ENCODE data around the gene GPR17.
A peak's percentile ranks its signal among the peaks of the same experiment; 100 is the strongest.

Gene GPR17

GRCh38 chr2:127641846-127642507 is 4.0 kb upstream of the GPR17 start:
- DNase-seq (ENCODE audit: low spot score), result peak; percentile 47

DNA sequence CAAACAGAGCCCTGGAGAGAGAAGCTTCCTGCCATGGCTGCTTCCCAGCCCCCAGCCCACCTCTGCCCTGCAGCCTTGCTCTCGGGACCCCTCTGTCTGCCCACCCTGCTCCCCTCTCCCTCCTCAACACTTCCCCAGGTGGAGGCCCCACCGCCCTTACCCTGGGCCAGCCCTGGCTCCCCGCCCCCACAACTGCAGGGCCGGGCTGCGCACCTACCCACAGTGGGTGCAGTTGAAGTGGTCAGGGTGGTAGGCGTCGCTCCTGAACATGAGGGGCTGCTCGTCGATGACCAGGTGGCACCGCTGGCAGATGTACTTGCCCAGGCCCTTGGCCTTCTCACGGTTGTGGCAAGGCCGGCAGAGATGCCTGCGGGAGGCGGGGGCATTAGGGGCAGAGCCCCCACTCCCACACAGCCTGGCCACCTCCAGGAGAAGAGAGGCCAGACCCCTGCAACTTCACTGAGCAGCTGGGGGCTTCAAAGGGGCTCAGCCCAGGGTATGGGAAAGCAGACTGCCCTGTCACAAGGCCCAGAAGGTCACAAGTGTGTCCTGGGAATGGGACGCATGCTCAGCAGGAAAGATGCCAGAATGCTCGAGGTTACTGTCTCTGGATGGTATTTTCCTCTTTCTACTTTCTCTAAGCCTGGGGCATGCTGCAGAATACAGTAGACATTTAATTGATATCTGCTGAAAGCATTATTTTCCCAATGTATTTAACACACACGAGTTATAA is 3.1 kb upstream of the GPR17 start:
- no peak for DNase-seq (ENCODE audit: low spot score)

- DNase-seq (ENCODE audit: low spot score), result no peak
These were observed 2.4 kb upstream of the GPR17 start for GRCh38 chr2:127643439-127644065.

DNA sequence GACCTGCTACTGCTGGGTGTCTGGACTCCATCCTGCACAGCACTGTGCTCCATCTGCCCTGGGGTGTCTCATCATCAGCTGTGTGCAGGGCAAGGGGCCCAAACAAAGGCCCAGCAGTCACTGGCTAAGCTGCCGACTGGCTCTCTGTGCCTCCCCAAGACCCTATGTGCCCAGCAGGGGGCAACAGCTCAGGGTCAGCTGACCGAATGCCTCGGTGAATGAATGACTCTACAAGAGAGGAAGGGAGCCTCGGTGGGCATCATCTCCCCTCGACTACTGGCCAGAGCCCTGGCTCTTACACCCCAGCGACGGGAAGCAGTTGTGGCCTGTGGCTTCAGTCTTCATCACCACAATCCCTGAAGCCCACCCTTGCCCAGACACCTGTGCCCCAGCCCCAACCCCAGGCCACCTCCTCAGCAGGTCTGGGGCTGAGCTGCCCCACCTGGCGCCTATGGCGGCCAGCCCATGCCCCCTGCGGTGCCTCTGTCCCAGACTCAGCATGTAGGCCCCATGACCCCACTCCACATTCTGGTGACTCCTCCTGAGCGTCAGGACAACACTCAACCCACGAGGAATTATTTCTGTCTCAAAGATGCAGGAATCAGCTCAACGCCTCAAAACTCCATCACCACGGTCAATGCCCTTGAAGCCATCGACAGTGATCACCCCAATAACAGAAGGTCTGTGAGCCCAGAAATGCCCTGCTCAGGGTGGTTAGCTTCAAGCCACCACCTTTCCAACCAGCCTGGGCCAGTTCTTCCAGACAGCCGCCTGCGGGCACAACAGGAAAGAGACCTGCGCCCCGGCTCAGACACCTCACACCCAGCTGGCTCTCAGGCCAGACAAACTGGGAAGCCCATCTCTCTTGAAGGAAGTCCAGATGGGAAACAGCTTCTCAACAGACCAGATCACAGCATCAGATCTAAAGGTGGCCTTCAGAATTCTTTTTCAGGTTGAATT is 1.6 kb upstream of the GPR17 start:
- DNase-seq (ENCODE audit: low spot score), result no peak

GRCh38 chr2:127645026-127645394 is 943 bp upstream of the GPR17 start:
- no peak for DNase-seq (ENCODE audit: low spot score)

GRCh38 chr2:127646487-127647241 is 711 bp downstream of the GPR17 start:
- no peak for DNase-seq (ENCODE audit: low spot score)

- no peak for DNase-seq (ENCODE audit: low spot score)
These were observed 1.6 kb downstream of the GPR17 start for GRCh38 chr2:127647242-127648190.

- no peak for DNase-seq (ENCODE audit: low spot score)
These were observed 2.4 kb downstream of the GPR17 start for GRCh38 chr2:127648321-127648720.

DNA sequence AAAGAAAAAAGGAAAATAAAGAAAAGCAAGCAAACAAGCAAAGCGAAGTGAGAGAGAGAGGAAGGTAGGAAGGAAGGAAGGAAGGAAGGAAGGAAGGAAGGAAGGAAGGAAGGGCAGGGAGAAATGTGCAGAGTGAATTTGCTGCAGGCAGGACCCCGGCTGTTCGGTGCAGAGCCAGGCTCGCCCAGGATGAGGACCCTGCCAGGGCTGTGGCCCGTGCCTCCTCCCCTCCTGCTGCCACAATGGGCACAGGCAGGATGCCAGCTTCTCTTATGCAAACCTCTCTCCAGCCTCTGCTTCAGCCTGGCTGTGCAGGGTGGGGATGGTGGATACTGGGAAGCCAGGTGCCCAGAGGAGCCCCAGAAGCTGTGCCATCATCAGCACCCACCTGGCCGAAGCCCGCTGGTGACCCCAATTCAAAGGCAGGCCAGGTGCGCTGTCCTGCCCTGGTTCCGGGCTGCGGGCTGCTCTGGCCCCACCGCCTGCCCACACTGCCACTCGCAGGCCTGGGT is 3.2 kb downstream of the GPR17 start:
- no peak for DNase-seq (ENCODE audit: low spot score)

- DNase-seq (ENCODE audit: low spot score), result peak; percentile 83
These were observed 3.7 kb downstream of the GPR17 start for GRCh38 chr2:127649684-127650040.

GRCh38 chr2:127650041-127650784 is 4.3 kb downstream of the GPR17 start:
- no peak for DNase-seq (ENCODE audit: low spot score)

DNA sequence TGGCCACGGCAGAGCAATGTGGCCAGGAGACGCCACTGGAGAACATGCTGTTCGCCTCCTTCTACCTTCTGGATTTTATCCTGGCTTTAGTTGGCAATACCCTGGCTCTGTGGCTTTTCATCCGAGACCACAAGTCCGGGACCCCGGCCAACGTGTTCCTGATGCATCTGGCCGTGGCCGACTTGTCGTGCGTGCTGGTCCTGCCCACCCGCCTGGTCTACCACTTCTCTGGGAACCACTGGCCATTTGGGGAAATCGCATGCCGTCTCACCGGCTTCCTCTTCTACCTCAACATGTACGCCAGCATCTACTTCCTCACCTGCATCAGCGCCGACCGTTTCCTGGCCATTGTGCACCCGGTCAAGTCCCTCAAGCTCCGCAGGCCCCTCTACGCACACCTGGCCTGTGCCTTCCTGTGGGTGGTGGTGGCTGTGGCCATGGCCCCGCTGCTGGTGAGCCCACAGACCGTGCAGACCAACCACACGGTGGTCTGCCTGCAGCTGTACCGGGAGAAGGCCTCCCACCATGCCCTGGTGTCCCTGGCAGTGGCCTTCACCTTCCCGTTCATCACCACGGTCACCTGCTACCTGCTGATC is 4.9 kb downstream of the GPR17 start:
- no peak for DNase-seq (ENCODE audit: low spot score)

- DNase-seq (ENCODE audit: low spot score), result no peak
These were observed 5.4 kb downstream of the GPR17 start for GRCh38 chr2:127651381-127651809.

- no peak for DNase-seq (ENCODE audit: low spot score)
These were observed 6.1 kb downstream of the GPR17 start for GRCh38 chr2:127651971-127652550.

DNA sequence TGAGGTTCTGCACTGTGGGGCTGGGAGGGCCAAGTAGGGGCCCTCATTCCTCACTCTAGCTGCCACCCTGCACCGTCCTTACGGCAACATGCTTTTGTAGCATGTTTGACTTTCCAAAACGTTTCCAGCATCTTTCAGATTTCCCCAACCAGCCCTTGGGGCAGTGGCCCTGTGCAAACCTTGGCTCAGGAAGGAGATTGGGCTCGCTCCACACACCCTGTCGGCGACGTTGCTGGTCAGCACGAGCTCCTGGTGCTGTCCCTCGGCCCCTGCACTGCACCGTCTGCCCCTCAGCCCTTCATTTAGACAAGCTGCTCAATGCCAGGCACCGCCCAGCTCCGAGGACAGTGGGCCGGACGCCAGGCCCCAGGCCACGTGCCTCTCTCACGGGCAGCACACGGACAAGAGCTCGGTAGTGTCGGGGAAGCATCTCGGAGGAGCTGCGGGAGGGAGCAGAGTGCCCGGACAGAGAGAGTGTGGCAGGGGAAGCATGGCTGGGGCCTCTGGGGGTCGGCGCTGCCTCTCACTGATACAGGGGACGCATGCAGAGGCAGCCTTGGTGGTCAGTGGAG is 6.9 kb downstream of the GPR17 start:
- DNase-seq (ENCODE audit: low spot score), result no peak

DNA sequence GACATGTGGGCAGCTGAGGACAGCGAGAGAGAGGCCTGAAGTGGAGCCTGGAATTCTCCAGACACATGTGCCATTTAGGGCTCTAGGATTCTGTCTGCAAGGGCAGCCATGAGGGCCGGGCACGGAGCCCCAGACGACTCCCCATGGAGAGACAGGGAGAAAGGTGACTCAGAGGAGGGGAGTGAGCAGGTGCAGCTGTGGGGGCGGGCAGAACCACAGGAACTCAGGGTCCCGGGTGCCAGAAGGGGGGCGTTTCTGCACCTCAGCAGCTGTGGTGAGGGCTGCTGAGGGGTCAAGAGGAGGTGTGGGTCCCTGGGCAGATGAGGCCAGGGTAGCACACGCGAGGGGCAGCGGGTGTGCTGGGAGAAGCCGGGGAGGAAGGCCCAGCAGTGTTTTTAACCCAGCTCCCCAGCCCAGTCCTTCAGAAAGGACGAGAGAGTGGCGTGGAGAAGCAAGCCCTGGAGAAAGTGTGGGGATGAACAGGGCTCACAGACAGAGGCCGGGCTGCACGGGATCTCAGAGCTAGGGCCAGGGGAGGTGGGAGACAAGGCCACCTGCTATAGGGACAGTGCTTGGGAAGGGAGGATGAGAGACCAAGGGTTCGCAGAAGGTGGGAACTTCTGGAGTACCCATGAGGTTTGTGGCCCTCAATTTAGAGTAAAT is 7.6 kb downstream of the GPR17 start:
- no peak for DNase-seq (ENCODE audit: low spot score)

DNA sequence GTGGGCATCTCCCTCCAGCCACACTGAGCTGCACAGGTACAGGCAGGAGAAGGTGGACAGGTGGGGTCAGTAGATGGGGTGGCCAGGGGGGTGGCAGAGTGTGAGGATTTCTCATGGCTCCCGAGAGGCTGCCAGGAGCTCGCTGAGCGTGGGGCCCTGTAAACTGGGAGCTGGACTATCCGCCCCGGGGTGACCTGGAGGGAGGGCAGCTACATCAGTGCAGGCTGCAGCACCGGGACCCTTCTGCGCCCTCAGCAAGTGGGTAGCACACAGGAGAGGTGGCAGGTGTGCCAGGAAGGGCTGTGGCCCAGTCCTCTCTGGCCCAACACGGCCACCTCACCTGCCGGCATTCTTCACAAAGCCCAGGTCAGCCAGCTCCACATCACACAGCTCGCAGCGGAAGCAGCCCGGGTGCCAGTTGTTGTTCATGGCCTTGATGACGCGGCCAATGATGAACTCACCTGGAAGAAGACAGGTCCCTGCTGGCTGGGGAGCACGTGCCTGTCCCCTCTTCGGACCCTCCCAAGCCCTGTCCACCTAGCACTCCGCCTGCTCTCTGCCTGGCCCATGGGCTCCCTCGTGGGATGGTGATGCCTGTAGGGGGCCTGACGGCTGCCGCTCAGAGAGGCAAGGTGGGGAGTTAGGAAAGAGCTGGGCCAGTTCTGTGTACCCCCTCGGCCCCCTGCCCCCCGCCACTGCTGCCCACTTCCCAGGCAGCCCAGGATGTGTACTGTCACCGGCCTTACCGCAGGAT is 8.3 kb downstream of the GPR17 start:
- no peak for DNase-seq (ENCODE audit: low spot score)
